ENCODE results near the gene TWNK.
A peak's percentile ranks its signal among the peaks of the same experiment; 100 is the strongest.
"Not testable (repeated sequence)": the region's sequence is repeated elsewhere in the genome, so short reads cannot be mapped to it uniquely, and the experiment has no call there.

Gene TWNK

GRCh38 chr10:100975397-100975796 is 11.9 kb upstream of the TWNK start:
- not testable (repeated sequence) for DNase-seq

GRCh38 chr10:100976906-100977305 is 10.4 kb upstream of the TWNK start:
- no peak for DNase-seq

DNA sequence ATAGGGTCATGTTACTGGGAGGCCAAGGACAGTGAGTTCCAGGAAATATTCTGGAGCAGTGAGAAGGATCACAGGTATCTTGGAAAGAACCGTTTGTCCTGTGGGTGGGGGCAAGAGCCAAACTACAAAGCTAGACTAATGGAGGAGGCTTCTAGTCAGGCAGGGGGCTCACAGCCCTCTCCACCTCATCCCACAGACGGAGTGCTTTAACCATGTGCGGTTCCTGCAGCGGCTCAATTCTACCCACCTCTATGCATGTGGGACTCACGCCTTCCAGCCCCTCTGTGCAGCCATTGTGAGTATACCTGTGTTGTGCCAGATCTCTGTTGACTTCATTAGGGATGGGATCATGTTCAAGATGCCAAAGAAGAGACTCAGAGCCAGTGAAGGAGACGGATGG is 9.9 kb upstream of the TWNK start:
- no peak for DNase-seq

DNA sequence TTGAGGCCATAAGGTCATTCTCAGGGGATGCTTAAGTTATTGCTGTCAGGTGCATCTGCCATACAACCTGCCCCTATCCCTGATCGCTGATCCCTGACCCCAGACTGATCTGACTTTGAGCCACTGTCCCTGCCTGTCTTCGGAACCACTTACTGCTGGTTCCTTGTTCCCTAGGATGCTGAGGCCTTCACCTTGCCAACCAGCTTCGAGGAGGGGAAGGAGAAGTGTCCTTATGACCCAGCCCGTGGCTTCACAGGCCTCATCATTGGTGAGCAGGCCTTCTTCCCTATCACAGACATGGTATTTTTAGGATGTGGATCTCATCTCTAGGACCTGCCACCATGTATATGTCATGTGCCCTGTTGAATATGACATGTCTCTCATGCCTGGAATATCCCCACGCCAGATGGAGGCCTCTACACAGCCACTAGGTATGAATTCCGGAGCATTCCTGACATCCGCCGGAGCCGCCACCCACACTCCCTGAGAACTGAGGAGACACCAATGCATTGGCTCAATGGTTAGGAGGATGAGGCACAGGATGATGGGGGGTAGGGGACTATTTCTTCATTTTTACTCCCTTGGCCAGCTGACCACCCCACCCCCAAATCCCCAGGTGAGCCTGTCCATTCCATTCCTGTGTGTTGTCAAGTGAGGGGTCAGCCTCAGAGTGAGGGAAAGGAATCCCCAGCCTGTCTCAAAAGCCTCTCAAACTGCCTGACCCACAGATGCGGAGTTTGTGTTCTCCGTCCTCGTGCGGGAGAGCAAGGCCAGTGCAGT is 9.0 kb upstream of the TWNK start:
- no peak for DNase-seq

- no peak for DNase-seq
These were observed 8.5 kb upstream of the TWNK start for GRCh38 chr10:100978901-100979195.

GRCh38 chr10:100979791-100980272 is 7.5 kb upstream of the TWNK start:
- no peak for DNase-seq

DNA sequence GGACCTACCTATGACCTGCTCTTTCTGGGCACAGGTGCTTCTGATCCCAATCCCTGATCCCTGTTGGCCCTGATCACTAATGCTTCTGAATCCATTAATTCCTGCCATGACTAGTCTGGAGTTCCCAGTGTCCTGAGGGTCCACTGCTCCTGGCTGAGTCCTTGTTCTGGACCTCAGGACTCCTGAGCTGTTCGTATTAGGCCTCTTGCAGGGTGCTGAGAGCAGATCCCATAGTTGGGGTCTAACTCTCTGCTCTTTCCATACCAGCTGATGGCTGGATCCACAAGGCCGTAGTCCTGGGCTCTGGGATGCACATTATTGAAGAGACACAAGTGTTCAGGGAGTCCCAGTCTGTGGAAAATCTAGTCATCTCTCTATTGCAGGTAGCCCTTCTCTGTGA is 7.0 kb upstream of the TWNK start:
- no peak for DNase-seq

DNA sequence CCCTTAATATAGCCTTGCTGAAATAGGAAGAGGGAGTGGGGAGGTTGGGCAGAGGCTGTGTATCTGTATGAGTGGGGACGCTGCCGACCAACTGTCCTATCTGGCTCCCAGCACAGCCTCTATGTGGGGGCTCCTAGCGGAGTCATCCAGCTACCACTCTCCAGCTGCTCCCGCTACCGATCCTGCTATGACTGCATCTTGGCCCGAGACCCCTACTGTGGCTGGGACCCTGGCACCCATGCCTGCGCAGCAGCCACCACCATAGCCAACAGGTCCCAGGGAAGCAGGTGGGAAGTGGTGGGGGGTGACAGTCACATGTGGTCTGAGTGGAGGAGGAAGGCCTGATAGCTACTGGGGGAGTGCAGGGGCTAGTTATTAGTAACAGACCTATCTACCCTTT is 6.6 kb upstream of the TWNK start:
- no peak for DNase-seq

DNA sequence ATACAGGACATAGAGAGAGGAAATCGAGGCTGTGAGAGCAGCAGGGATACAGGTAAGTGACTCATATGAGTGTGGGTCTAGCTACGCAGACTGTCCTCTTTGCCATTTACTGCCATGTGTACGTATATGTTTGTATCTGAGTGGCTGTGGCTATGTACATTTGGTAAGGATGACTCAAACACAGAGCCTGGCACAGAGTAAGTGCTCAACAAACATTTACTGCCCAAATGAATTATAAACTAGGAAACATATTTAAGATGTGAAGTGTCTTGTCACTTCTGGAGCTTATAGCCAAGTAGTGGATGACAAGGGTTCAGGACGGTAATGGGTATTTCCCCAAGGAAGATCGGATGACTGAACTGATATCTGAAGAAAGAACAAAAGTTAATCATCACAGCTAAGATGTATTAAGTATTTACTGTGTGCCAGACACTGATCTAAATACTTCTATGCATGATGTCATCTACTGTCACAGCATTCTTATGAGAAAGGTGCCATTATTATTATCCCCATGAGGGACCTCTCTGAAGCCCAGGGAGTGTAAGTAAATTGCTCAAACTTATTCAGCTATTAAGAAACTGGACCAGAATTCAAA is 6.1 kb upstream of the TWNK start:
- DNase-seq = no peak

DNA sequence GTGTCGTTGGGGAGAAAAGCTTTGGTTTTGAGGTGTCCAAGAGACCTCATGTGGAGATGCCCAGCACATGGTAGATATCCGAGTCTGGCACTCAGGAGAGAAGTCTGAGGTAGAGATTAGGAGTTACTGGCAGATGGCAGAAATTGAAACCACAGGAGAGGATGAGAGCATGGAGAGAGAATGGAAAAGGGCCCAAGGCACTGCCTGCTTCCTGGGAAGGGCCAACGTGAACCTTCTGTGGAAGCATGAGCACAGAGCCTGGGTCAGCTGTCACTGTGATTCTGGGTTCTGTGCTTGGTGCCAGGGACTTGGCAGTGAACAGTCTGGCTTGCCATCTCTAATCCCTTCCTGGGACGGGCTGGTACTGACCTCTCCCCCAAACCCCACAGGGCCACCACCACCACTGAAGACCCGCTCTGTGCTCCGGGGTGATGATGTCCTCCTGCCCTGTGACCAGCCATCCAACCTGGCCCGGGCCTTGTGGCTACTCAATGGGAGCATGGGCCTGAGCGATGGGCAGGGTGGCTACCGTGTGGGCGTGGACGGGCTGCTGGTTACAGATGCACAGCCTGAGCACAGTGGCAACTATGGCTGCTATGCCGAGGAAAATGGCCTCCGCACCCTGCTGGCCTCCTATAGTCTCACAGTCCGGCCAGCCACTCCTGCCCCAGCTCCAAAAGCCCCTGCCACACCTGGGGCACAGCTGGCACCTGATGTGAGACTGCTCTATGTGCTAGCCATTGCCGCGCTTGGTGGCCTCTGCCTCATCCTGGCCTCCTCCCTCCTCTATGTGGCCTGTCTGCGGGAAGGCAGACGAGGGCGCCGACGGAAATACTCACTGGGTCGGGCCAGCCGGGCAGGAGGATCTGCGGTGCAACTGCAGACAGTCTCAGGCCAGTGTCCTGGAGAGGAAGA is 4.2 kb upstream of the TWNK start:
- no peak for DNase-seq

DNA sequence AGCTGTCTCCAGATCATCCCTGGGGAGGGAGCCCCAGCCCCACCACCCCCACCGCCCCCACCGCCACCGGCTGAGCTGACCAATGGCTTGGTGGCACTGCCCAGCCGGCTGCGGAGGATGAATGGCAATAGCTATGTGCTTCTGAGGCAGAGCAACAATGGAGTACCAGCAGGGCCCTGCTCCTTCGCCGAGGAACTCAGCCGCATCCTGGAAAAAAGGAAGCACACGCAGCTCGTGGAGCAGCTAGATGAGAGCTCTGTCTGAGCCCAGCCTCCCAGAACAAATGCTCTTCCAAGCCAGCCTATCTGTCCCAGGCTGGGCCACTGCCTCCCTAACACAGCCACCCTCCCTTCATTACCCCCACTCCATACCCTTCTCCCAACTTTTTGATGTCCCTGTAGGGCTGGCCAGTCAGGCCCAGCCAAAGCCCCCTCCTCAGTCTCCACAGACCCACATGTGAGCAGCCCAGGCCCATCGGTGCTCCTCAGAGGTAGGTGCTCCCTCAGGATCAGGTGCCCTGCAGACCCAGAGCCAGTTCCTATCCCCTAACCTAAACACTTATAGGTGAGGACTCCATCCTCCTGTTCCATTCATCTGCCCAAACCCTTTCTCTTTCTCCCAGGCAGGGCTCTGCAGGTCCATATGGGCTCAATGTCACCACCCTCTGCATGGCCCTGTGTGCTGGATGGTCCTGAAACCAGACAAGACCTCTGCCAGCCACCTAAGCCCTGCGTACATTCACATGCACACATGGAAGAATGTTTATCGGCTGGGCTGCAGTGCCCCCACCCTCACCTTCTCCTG is 3.3 kb upstream of the TWNK start:
- no peak for DNase-seq

DNA sequence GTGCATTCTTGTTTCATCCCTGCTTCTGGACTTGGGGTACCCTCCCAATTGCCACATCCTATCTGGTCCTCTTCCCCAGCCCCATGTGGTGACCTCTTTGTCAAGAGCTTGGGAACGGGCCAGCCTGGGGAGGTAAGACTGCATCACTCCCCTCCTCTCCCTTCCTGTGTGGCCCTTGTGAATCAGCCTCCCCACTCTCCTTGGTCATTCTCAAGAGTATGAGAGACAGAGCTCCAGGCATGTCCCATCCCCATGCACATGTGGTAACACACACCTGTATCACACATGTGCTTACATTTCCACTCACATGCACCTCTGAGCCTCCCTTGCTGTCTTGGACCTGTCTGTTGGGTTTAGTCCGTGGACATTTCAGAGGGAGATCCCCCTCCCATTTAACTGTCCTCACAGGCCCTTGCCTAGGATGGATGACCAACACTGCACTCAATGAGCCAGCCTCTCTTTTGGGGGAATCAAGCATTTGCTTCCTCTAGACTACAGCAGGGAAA is 2.6 kb upstream of the TWNK start:
- no peak for DNase-seq

DNA sequence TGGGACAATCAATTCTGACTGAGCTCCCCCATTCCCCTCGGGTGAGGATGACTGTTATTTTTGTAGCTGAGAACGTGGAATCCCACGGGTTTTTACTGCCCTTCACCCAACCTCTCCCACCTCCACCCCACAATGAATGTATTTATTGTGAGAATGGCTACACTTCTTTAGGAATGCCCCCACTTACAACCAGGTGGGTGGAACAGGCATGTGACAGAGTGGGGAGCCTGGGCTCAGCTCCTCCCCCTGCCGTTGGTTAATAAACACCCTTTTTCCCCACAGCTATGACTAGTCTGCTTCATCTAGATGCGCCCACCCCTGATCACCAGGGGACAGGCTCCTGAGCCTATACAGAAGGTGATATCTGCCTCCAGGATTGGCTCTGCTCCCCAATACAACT is 2.0 kb upstream of the TWNK start:
- DNase-seq = no peak

DNA sequence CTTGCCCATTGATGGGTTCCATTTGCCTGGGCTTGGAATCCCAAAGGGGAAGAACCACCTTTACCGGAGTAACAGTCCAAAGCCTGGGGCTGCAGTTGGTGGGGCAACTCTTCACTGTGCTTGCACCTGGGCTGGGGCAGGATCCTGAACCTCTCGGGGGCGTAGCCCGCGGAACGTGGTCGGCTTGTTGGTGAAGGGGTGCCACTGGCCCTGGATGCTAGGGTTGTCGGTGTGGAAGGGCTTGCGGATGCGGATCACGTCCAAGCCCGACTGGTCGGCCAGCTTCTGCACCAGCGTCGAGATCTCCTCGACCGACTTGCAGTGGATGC is 756 bp upstream of the TWNK start:
- DNase-seq = no peak

DNA sequence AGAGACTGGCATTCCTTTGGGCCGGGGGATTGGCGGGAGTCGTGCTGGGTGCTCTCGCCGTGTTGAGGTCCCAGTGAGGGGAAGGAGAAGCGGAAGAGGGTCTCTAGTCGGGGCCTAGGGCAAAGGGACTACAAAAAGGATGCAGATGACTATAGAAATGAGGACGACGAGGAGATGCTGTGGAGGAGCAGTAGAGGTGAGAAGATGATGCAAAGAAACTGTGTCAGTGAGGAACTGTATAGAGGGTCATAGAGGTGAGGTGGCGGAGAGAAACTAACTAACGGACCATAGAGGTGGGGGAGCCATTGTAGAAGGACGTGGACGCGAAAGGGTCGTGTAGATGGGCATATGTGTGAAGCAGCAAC is 324 bp downstream of the TWNK start:
- no peak for DNase-seq

GRCh38 chr10:100988166-100988565 is 823 bp downstream of the TWNK start:
- DNase-seq = no peak

DNA sequence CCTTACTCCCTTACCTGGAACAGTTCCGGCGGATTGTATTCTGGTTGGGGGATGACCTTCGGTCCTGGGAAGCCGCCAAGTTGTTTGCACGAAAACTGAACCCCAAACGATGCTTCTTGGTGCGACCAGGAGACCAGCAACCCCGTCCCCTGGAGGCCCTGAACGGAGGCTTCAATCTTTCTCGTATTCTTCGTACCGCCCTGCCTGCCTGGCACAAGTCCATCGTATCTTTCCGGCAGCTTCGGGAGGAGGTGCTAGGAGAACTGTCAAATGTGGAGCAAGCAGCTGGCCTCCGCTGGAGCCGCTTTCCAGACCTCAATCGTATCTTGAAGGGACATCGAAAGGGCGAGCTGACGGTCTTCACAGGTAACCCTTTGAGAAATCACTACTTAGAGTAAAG is 1.7 kb downstream of the TWNK start:
- DNase-seq = no peak

DNA sequence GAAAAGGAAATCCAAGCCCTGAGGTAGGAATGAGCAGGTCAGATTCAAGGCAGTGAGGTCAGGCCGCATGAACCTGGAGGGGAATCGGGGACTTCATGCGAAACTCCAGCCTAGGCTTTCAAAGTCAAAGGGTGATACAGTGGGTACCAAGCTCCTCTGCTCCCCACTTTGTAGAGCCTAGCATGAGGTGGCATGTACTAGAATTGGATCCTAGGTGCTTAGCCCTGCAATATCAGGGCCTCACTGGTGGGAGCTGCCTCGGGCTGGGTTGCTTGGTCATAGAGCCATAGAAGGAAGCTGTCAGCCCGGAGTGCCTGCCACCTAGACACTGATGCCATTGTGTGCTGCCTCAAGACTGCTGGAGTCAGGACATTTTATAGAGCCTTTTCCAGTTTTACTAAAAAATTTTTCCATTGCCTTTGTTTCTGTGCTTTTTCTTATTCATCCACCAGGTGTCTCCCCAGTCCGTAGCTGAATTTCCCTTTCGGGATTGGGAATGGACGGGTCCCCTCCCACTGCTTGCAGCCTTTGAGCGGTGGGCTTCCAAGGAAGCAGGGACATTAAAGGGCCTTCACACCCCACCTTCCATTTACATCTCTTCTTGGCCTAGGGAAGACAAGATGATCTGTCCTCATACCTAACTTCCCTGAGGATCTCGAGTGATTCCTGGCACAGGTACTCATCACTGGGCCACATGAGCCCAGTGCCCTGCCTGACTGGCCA is 6.8 kb downstream of the TWNK start:
- DNase-seq = no peak

DNA sequence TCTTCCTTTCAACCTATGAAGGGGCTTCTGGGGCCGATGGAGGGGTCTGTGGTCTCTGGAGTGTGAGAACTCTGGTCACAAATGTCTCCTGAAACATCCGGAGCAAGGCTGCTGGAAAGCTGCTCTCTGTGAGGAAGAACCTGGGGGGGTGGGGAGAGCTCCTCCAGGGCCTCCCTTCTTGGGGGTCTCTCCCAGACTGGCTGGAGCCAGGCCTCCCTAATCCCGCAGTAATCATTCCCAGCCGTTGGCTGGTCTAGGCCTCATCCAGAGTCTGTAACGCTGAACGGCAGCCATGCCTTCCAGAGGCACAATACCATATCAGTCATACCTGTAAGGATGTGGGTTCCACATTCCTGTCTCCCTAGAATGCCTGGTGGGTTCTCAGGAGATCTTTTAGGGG is 7.8 kb downstream of the TWNK start:
- no peak for DNase-seq

DNA sequence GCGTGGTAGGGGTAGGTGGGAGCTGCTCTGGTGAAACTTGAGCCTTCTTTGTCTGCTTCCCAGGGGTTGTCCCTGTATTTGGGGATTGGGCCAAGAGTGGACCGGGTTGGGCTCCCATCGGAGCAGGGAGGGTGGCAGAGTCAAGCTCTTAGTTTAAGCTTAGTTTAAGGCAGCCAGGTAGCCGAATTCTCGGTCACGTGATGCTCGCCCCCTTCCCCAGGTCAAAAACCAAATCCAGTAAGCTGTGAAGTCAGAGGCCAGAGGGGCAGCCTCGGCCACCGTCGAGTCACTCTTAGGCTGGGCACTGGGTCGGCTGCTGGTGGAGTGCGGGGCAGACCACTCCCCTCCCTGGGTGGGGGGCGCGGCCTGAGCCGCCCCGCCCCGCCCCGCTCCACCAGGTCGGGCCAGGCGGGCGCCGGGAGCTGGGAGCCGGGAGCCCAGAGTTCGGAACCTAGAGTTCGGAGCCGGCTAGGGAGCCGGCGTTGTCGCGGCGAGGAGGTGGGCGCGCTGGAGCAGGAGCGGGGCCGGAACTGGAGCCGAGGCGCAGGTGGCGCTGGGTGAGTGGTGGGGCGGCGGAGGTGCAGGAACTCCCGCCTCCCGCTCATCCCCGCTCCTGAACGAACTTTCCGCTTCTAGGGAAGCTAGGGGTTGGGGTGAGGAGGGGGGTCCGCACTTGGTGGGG is 9.5 kb downstream of the TWNK start:
- peak; percentile 25 for DNase-seq

- DNase-seq = peak; percentile 65
These were observed 10.2 kb downstream of the TWNK start for GRCh38 chr10:100997360-100998182.
